GM23248 (cell line): ENCODE measurements around the gene SERPIND1. TPM values are rescaled to one million over a fixed set of nuclear protein-coding genes. Genes with fewer than 3 reads are reported as not detected.
"Not testable (repeated sequence)": the region's sequence is repeated elsewhere in the genome, so short reads cannot be mapped to it uniquely, and the experiment has no call there.

ENCODE experiments used
- DNase-seq: peaks from one replicate; pipeline ENCODE4 v3.0.0-alpha.2; 2015
- H2AFZ ChIP-seq: fragments of 200-600 bp; sonication (generic); 2 replicates; pipeline ENCODE4 v1.6.1; 2016; ENCODE audit warnings: antibody characterized with exemption
- H3F3A ChIP-seq: fragments of 200-600 bp; sonication (generic); 2 replicates; pipeline ENCODE4 v1.6.1; 2016; ENCODE audit warnings: mild to moderate bottlenecking, antibody characterized with exemption, mixed run types; ENCODE audit not compliant: insufficient read depth
- H3K27ac ChIP-seq: fragments of 200-600 bp; sonication (generic); 2 replicates; pipeline ENCODE4 v1.5.1; 2016; ENCODE audit warnings: mild to moderate bottlenecking
- H3K27me3 ChIP-seq: fragments of 200-600 bp; sonication (generic); replicated peaks from 2 replicates; pipeline ENCODE4 v1.6.1; 2016; ENCODE audit warnings: mild to moderate bottlenecking; ENCODE audit not compliant: insufficient read depth
- H3K36me3 ChIP-seq: fragments of 200-600 bp; sonication (generic); 2 replicates; pipeline ENCODE4 v1.6.1; 2016; ENCODE audit warnings: low read depth, mild to moderate bottlenecking
- H3K4me1 ChIP-seq: fragments of 200-600 bp; sonication (generic); 2 replicates; pipeline ENCODE4 v1.6.1; 2016; ENCODE audit warnings: mild to moderate bottlenecking; ENCODE audit not compliant: insufficient read depth
- H3K4me2 ChIP-seq: fragments of 200-600 bp; sonication (generic); one replicate; pipeline ENCODE4 v1.6.1; 2016; ENCODE audit warnings: mild to moderate bottlenecking; ENCODE audit not compliant: unreplicated experiment
- H3K4me3 ChIP-seq: fragments of 200-600 bp; sonication (generic); 2 replicates; pipeline ENCODE4 v1.5.1; 2016; ENCODE audit warnings: mild to moderate bottlenecking
- H3K79me2 ChIP-seq: fragments of 200-600 bp; sonication (generic); 2 replicates; pipeline ENCODE4 v1.6.1; 2016; ENCODE audit warnings: mild to moderate bottlenecking; ENCODE audit not compliant: insufficient read depth
- H3K9ac ChIP-seq: fragments of 200-600 bp; sonication (generic); 2 replicates; pipeline ENCODE4 v1.6.1; 2016; ENCODE audit warnings: mild to moderate bottlenecking
- H3K9me2 ChIP-seq: fragments of 200-600 bp; sonication (generic); 2 replicates; pipeline ENCODE4 v1.6.1; 2016; ENCODE audit warnings: mixed run types, mild to moderate bottlenecking, moderate library complexity; ENCODE audit not compliant: insufficient read depth
- H3K9me3 ChIP-seq: fragments of 200-600 bp; sonication (generic); one replicate; pipeline ENCODE4 v1.6.1; 2017; ENCODE audit warnings: low read depth
- H4K20me1 ChIP-seq: fragments of 200-600 bp; sonication (generic); 2 replicates; pipeline ENCODE4 v1.6.0; 2016; ENCODE audit not compliant: insufficient read depth
- EZH2 ChIP-seq: fragments of 200-600 bp; sonication (generic); IDR thresholded peaks from 2 replicates; pipeline ENCODE4 v1.6.1; 2018; ENCODE audit warnings: antibody characterized with exemption, mild to moderate bottlenecking; ENCODE audit not compliant: insufficient read depth, poor library complexity, severe bottlenecking
- EZH2phosphoT487 ChIP-seq: fragments of 200-600 bp; sonication (generic); IDR thresholded peaks from 2 replicates; pipeline ENCODE4 v1.6.1; 2018; ENCODE audit warnings: antibody characterized with exemption, moderate library complexity, mild to moderate bottlenecking, low read depth; ENCODE audit not compliant: insufficient read depth
- WGBS, 2 experiments: methylation state at CpG; one replicate each; pipeline ENCODE4 v1.1.6; 2015 to 2017; ENCODE audit warnings: low lambda C conversion rate in 2 of 2, low coverage in 1 of 2; ENCODE audit errors: missing lambda C conversion rate in 2 of 2; 5-methylcytosine and 5-hydroxymethylcytosine counted together
- in situ Hi-C: fragments of 300-500 bp; cut with MboI; formaldehyde crosslinking; loops from 2 replicates; pipeline ENCODE4 v1.15.0; 2020
- polyA plus RNA-seq: library from polyadenylated mRNA; unstranded; fragments of >200 nt; fragmentation: Nextera tagmentation; extraction: Ambion mirVana; gene quantifications from 2 replicates; pipeline ENCODE4 v1.2.1, GENCODE V29; 2016
- total RNA-seq: library from RNA; depleted of rRNA; stranded (reverse); fragments of >200 nt; shearing (Covaris generic); gene quantifications from 2 replicates; pipeline ENCODE4 v1.2.3, GENCODE V29; 2014

Gene SERPIND1
- total and polyA plus RNA-seq, 2 experiments from 2014 or later: 0.26 TPM; not detected in 1

DNA sequence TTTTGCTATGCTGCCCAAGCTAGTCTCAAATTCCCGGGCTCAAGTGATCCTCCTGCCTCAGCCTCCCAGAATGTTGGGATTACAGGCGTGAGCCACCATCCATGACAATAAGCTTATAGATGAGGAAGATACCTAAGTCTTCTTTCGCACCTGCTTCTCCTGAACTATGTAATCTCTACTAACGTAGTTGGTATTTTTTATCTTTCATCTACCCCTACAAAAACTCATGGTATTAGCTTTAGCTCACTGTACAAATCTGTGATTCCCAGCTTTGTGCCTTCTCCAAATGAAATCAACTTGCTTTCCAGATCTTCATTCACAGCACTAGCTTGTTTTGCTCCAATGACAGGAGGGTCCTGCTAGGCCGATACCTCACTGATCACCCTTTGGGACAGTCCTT, 48.3 kb downstream of the SERPIND1 start:
- WGBS, 2 experiments: 96 to 100% methylated on average over 5 of the region's 5 CpGs

DNA sequence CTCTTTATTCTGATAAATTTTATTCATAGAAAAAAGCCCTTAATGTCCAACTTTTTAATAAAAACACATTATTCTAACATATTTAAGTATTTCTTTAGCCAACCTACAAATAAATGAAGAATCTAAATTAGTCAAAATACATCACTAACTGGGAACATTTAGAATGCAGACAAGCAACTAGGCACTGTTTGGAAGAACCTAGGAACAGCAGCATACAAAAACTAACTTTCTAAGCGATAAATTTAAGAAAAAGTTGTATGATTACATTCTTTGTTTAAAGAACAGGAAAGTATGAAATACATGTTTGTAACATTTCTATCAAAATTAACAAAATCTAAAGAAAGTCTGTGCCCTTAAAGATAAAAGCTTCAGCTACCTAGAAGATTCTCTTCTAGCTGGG, 49.4 kb downstream of the SERPIND1 start:
- H3K79me2 ChIP-seq: no peaks in the 10 kb centered on the region
- no peak overlapping the region for H3K4me3 ChIP-seq
- no peaks in the 10 kb centered on the region for H3F3A ChIP-seq
- no peaks in the 10 kb centered on the region for H3K4me1 ChIP-seq
- no peaks in the 10 kb centered on the region for H3K27me3 ChIP-seq
- no peak overlapping the region for H3K27ac ChIP-seq
- no peak for DNase-seq
- no peak overlapping the region for H3K4me2 ChIP-seq
- no peak overlapping the region for H2AFZ ChIP-seq
- in situ Hi-C loops: no loop called here
- no peaks in the 10 kb centered on the region for H3K9me2 ChIP-seq
- TF ChIP-seq EZH2 (no peak), EZH2phosphoT487 (no peak)
- H3K9me3 ChIP-seq: no peaks in the 10 kb centered on the region
- no peaks in the 10 kb centered on the region for H4K20me1 ChIP-seq
- H3K9ac ChIP-seq: no peak overlapping the region
- WGBS, 2 experiments: 95 to 100% methylated on average over 1 of the region's 1 CpG
- peaks cover 14% of the 10 kb centered on the region; the same call in 1 of the 2 replicates for H3K36me3 ChIP-seq

More for the DNA sequence above, 48.3 kb downstream of the SERPIND1 start:
- Histone ChIP-seq H3F3A (no peaks in the 10 kb centered on the region), H2AFZ (no peak overlapping the region), H3K36me3 (peaks cover 16% of the 10 kb centered on the region; the same call in 1 of the 2 replicates), H3K9me3 (no peaks in the 10 kb centered on the region), H3K9ac (no peak overlapping the region), H3K9me2 (no peaks in the 10 kb centered on the region), H3K27ac (no peak overlapping the region), H3K27me3 (no peaks in the 10 kb centered on the region), H3K79me2 (no peaks in the 10 kb centered on the region), H3K4me1 (no peaks in the 10 kb centered on the region), H3K4me3 (no peak overlapping the region), H4K20me1 (no peaks in the 10 kb centered on the region), H3K4me2 (no peak overlapping the region)
- in situ Hi-C loops: no loop called here
- DNase-seq: no peak
- TF ChIP-seq EZH2 (no peak), EZH2phosphoT487 (no peak)

DNA sequence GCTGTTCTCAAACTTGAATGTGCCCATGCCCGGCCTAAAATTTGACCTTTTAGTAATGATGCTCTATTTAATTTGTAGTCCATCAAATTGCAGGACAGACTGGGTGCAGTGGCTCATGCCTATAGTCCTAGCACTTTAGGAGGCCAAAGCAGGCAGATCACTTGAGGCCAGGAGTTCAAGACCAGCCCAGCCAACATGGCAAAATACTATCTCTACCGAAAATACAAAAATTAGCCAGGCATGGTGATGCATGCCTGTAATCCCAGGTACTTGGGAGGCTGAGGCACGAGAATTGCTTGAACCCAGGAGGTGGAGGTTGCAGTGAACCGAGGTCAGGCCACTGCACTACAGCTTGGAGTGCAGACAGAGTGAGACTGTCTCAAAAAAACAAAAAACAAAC, 51.3 kb downstream of the SERPIND1 start:
- H3K9me3 ChIP-seq, H3K27ac ChIP-seq, H2AFZ ChIP-seq, DNase-seq, H3K4me1 ChIP-seq, H3F3A ChIP-seq, H3K79me2 ChIP-seq, H3K4me3 ChIP-seq, H3K4me2 ChIP-seq, in situ Hi-C loops, H3K9ac ChIP-seq, H3K9me2 ChIP-seq, H3K27me3 ChIP-seq, H4K20me1 ChIP-seq: not testable (repeated sequence)
- peaks cover 19% of the 10 kb centered on the region; the same call in 1 of the 2 replicates for H3K36me3 ChIP-seq
- WGBS, 2 experiments: 92 to 95% methylated on average over 4 of the region's 4 CpGs

DNA sequence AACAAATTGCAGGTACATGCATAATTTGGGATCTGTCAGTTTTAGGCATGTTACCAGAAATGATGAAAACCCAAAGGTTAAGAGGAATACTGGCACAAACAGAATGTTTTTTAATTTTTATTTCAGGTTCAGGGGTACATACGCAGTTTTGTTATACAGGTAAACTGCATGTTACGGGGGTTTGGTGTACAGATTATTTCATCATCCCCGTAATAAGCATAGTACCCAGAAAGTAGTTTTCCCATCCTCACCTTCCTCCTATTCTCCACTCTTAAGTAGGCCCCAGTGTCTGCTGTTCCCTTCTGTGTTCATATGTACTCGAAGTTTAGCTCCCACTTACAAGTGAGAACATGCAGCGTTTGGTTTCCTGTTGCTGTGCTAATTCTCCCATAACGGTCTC, 51.7 kb downstream of the SERPIND1 start:
- Histone ChIP-seq H3F3A (no peaks in the 10 kb centered on the region), H3K9ac (no peak overlapping the region), H3K9me3 (no peaks in the 10 kb centered on the region), H3K4me3 (no peak overlapping the region), H3K27ac (no peak overlapping the region), H3K4me2 (no peak overlapping the region), H2AFZ (no peak overlapping the region), H3K36me3 (peaks cover 23% of the 10 kb centered on the region; the same call in 1 of the 2 replicates), H3K27me3 (no peaks in the 10 kb centered on the region), H3K79me2 (no peaks in the 10 kb centered on the region), H4K20me1 (no peaks in the 10 kb centered on the region), H3K4me1 (no peaks in the 10 kb centered on the region), H3K9me2 (no peaks in the 10 kb centered on the region)
- WGBS, 2 experiments: 87 to 92% methylated on average over 6 of the region's 6 CpGs
- no peak for DNase-seq
- in situ Hi-C loops: no loop called here
- no peak for TF ChIP-seq EZH2phosphoT487
- TF ChIP-seq EZH2: no peak

DNA sequence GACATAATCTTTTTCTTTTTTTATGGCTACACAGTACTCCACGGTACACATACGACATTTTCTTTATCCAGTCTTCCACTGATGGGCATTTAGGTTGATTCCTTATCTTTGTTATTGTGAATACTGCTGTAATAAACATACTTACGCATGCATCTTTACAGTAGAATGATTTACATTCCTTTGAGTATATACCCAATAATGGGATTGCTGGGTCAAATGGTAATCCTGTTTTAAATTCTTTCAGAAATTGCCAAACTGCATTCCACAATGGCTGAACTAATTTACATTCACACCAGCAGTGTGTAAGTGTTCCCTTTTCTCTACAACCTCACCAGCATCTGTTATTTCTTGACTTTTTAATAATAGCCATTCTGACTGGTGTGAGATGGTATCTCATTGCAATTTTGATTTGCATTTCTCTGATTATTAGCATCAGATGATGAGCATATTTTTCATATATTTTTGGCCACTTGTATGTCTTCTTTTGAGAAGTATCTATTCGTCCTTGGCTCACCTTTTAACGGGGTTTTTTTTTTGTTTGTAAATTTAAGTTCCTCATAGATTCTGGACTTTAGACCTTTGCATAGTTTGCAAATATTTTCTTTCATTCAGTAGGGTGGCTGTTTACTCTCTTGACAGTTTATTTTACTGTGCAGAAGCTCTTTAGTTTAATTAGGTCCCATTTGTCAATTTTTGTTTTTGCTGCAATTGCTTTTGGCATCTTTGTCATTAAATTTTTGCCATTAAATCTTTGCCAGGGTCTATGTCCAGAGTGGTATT, 52.6 kb downstream of the SERPIND1 start:
- not testable (repeated sequence) for H3K27me3 ChIP-seq, H3K4me2 ChIP-seq, DNase-seq

More for the DNA sequence above, 52.6 kb downstream of the SERPIND1 start:
- H3K4me3 ChIP-seq, H3K79me2 ChIP-seq, H4K20me1 ChIP-seq, H3K4me1 ChIP-seq, H3K9me2 ChIP-seq, in situ Hi-C loops, H3K9me3 ChIP-seq, H3F3A ChIP-seq, H2AFZ ChIP-seq, H3K9ac ChIP-seq, H3K27ac ChIP-seq: not testable (repeated sequence)
- H3K36me3 ChIP-seq: peaks cover 24% of the 10 kb centered on the region; the same call in 1 of the 2 replicates
- 91 to 92% methylated on average over 5 of the region's 5 CpGs for WGBS, 2 experiments
